Gastroesophageal sphincter (tissue), 3 donors: ENCODE results near the gene LMAN1L.

Experiments
- EP300 ChIP-seq: sonication (generic); formaldehyde crosslinking; IDR thresholded peaks from one replicate; pipeline ENCODE4 v1.6.1; 2017; ENCODE audit warnings: antibody characterized with exemption, mild to moderate bottlenecking
- POLR2A ChIP-seq, 2 donors: fragments of 450-650 bp; IDR thresholded peaks; one replicate each; pipeline ENCODE4 v1.6.1; 2017; ENCODE audit warnings: antibody characterized with exemption in 2 of 2, mild to moderate bottlenecking in 2 of 2, moderate library complexity in 1 of 2
- POLR2AphosphoS5 ChIP-seq: sonication (generic); formaldehyde crosslinking; IDR thresholded peaks from one replicate; pipeline ENCODE4 v1.6.1; 2017; ENCODE audit warnings: antibody characterized with exemption
- TF ChIP-seq, protein P1 (sequence below), 4 experiments: fragments of 200-600 bp in 2 of 4; fragments of 450-650 bp in 2 of 4; sonication (generic) in 1 of 4; IDR thresholded peaks; one replicate each; pipeline ENCODE4 v1.5.1; 2017 to 2019; ENCODE audit warnings: antibody characterized with exemption in 4 of 4, mild to moderate bottlenecking in 2 of 4, moderate library complexity in 2 of 4

- TF ChIP-seq, protein P1, sequence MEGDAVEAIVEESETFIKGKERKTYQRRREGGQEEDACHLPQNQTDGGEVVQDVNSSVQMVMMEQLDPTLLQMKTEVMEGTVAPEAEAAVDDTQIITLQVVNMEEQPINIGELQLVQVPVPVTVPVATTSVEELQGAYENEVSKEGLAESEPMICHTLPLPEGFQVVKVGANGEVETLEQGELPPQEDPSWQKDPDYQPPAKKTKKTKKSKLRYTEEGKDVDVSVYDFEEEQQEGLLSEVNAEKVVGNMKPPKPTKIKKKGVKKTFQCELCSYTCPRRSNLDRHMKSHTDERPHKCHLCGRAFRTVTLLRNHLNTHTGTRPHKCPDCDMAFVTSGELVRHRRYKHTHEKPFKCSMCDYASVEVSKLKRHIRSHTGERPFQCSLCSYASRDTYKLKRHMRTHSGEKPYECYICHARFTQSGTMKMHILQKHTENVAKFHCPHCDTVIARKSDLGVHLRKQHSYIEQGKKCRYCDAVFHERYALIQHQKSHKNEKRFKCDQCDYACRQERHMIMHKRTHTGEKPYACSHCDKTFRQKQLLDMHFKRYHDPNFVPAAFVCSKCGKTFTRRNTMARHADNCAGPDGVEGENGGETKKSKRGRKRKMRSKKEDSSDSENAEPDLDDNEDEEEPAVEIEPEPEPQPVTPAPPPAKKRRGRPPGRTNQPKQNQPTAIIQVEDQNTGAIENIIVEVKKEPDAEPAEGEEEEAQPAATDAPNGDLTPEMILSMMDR (IDR thresholded peaks at IDR 0.05) = no peak
- TF ChIP-seq POLR2AphosphoS5 (no peak), POLR2A (IDR thresholded peaks at IDR 0.05) (no peak), EP300 (no peak)
Measured at GRCh38 chr15:74855857-74856256, 43.2 kb downstream of the LMAN1L start.
